HG03565 (cell line): ENCODE results near the gene BZW2.

Experiments
- ATAC-seq: cut with Tn5 transposase; IDR thresholded peaks from one replicate; pipeline ENCODE4 v1.9.1; 2021; ENCODE audit warnings: mild to moderate bottlenecking, moderate library complexity; ENCODE audit not compliant: unreplicated experiment

BZW2 gene

DNA sequence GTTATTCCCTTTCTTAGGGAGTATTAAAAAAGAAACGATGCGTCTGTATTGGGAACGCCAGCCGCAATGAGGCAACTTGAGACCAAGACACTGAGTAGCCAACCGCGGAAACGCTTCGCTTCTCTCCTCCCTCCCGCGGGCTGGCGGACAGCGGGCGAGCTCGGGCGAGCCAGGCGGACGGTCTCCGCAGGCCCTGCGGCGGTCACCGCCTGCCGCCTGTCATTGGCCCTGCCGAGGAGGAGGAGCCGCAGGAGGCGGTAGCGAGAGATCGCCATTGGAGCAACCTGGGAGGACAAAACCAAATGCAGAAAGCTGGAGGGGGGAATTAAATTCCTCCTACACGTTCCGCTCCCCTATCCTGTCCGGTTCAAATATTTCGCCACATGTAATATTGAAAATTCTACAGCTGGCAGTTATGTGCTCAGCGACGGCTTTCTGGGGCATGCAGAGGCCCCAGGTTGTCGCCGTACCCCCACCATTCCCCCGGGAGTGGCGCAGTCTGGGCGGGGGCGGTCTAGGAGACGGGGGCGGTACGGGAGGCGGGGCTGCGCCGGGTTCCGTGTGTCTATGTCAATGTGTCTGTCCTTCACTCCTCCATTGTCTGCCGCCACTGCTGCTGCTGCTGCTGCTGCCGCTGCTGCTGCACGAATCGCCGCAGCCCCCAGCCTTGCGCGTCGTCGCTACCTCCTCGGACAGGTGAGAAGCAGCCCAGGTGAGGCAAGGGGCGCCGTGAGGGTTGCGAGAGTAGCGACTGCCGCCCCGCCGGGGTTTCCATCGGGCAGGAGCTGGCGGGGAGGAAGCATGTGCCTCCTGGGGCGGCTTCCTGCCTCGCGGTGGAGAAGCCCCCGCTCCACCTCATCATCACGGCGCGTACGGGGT, at the start of gene BZW2, which contains the start of gene ANKMY2:
Gene BZW2 (plus strand): TSS at position 589 of the 879 bp plus-strand sequence. CDS start 19,263 bp downstream, outside the sequence.
Gene ANKMY2 (minus strand): TSS at position 162 of the 879 bp plus-strand sequence. CDS start 181 bp downstream, outside the sequence.
- peak; percentile 96 for ATAC-seq

DNA sequence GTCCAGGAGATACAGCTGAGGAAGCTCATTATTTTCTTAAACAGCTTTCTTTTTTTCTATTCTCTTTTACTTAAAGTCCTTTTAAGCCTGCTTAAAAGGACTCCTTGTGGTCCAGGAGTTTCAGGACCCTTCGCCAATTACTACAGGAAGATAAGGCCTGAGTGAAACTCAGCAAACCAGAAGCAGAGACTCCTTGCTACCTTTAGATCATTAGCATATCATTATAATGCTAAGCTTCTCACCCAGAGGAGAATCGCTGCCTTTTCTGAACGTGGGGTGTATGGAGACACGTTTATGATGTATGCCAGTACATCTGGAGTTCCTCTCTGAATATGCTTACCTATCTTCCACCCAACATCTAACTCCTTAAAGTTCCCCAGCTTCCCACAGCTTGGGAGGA, 48.0 kb upstream of the BZW2 start:
- no peak for ATAC-seq

DNA sequence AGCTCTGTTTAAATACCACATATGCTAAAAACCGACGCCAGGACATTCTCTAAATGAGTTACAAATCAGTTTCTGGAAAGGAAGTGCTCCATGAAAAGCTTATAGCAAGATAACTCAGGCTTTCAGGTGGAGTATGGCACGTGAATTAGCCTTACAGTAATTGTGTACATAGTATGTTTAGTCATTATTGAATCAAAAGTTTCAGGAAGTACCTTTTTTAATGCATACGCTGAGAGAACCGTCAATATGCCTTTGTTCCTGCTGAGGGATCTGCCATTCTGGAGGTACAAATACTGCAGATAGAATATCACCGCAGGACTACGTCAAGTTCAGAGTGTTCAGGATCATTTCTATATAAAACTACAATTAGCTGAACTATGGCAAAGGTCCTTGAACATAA, 46.1 kb upstream of the BZW2 start:
- ATAC-seq: no peak

- no peak for ATAC-seq
Observed at GRCh38 chr7:16603633-16604032, 42.3 kb upstream of the BZW2 start.

- ATAC-seq: no peak
Observed at GRCh38 chr7:16604054-16604453, 41.9 kb upstream of the BZW2 start.

GRCh38 chr7:16606704-16607103, 39.3 kb upstream of the BZW2 start:
- ATAC-seq: peak; percentile 52

- ATAC-seq: peak; percentile 86
Observed at GRCh38 chr7:16609842-16610450, 36.0 kb upstream of the BZW2 start.

- ATAC-seq: no peak
Observed at GRCh38 chr7:16611711-16612110, 34.3 kb upstream of the BZW2 start.

- no peak for ATAC-seq
Observed at GRCh38 chr7:16615228-16615627, 30.8 kb upstream of the BZW2 start.

- ATAC-seq: no peak
Observed at GRCh38 chr7:16616122-16616521, 29.9 kb upstream of the BZW2 start.

DNA sequence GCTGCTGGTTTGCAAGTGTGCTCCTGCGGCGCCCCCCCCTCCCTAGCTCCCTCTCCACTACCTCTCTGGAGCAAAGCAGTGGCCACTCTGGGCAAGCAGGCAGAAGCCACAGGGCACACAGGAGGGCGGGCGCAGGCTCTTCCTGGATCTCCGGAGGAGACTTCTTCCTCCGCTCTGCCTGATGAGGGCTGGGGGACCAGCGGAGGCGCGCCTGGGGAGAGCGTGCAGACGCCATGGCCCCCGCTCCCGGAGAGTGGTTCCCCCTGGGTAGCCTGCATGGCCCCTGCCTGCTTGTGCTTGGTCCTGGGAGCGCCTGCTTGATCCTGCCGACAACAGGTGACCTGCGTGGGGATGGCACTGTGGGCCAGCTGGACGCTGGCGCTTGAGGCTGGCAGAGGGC, 29.4 kb upstream of the BZW2 start:
- ATAC-seq: no peak

DNA sequence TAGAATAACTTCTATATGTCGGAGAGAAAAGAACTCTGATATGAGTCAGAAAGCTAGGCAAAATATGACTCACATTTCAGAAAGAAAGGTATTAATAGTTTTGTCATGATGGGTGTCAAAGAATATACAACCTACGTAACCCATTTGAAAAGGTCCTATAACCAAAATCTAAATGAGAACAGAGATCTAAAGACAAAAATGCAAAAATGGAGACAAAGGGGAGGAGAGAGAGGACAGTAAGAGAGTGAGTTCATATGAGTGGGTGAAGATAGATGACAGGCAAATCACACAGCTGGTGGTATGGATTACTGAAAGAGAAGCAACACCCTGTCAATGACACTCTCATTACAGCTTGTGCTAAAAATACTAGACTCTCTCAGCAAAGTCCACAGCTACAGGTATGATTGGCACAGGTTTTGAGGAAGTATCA, 26.0 kb upstream of the BZW2 start:
- peak; percentile 97 for ATAC-seq

GRCh38 chr7:16626388-16626787, 19.6 kb upstream of the BZW2 start:
- ATAC-seq: no peak

- ATAC-seq: no peak
Observed at GRCh38 chr7:16627236-16627635, 18.7 kb upstream of the BZW2 start.

- ATAC-seq: no peak
Observed at GRCh38 chr7:16630654-16631053, 15.3 kb upstream of the BZW2 start.

- ATAC-seq: no peak
Observed at GRCh38 chr7:16634271-16634738, 11.7 kb upstream of the BZW2 start.

DNA sequence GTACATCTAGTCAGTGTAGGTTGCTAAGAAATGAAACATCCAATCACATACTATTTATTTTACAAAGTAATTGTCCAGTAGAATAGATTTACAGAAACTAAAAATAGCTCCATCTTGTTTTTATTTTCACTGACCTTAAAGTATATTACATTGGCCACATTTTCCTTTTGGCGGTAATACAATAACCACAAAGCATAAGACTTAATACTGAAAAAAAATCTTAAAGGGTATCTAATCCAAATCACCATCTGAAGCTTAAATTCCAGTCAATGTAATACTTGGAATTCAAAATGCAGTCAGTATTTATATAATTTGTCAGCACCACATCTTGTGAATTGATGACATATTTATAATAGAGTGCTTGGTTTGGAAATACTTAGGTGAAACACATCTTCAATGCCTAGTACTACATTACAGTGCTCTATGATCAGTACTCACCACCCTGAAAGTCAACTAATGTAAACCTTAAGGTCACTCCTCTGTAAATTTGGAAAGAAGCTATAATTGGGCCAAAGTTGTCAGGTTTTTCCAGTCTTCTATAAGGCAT, 9.4 kb upstream of the BZW2 start:
- no peak for ATAC-seq

DNA sequence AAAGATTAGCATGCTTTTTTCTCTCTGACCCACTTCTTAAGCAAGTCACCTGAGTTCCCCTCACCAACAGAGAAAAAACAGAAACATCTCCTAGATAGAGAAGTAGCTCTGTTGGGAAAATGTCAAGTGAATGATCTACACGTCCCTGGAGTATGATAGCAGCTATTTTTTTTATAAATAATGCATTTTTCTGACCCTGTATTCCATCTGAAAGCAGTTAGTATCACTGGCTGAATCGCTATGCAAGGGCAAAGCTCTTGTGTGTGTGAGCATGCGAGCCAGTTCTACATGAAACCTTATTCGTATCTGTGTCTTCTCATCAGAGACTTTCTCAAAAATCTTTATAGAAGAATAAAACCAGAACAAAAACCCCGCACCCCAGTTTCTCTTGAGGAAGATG, 8.6 kb upstream of the BZW2 start:
- no peak for ATAC-seq

DNA sequence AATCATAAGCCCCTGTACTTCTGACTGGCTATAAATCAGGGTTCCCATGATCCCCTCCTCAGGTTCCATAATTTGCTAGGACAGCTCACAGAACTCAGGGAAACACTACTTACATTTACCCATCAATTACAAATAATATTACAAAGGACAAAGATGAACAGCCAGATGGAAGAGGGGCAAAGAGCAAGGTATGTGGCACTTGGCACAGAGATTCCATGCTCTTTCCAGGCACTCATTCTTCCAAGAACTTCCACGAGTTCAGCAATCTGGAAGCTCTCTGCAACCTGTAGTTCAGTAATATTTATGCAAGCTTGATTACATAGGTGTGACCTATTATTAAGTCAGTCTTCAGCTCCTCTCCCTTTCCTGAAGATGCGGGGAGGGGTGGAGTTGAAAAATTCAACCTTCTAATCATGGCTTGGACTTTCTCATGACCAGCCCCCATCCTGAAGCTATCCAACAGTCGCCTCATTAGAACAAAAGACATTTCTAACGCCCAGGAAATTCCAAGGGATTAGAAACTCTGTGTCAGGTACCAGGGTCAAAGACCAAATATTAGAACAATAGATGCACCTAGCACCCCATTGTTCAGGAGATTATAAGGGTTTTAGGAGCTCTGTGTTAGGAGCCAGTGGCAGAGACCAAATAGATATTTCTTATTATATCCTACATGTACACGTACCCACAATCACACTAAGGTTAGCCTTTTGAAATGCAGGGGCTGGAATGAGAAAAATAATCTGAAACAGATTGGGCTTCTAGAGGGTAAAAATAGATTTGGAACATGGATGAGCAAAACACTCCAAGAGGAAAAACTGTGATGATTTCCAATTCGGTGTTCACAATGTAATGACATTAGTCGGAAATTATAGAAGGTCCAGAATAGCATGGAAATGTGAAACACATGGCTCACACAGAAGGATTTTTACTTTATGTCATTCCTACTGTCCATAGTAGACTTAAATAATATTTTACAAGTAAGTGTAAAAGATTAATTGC, 7.4 kb upstream of the BZW2 start:
- no peak for ATAC-seq

GRCh38 chr7:16644157-16644556, 1.8 kb upstream of the BZW2 start:
- no peak for ATAC-seq
